Activated CD4-positive, alpha-beta T cell treated with anti-CD3 and anti-CD28 coated beads, Interleukin-2, amount 10 ng/mL, durations not matched to agents 24 days and 14 days (primary cell): Measurements from ENCODE around the gene TLDC2. TPM values are rescaled to one million over a fixed set of nuclear protein-coding genes. Genes with fewer than 3 reads are reported as not detected.
"Not testable (repeated sequence)": the region's sequence is repeated elsewhere in the genome, so short reads cannot be mapped to it uniquely, and the experiment has no call there.

Experiments used
- DNase-seq: peaks from one replicate; pipeline ENCODE4 v3.0.0; 2022
- H3K27ac Mint-ChIP-seq: one replicate; pipeline ENCODE4 v1.8.0; 2022; ENCODE audit warnings: mild to moderate bottlenecking, mixed read lengths
- H3K27me3 Mint-ChIP-seq: one replicate; pipeline ENCODE4 v1.8.0; 2022; ENCODE audit warnings: mixed read lengths
- H3K36me3 Mint-ChIP-seq: one replicate; pipeline ENCODE4 v1.8.0; 2022; ENCODE audit warnings: low read depth, mild to moderate bottlenecking, mixed read lengths
- H3K4me1 Mint-ChIP-seq: one replicate; pipeline ENCODE4 v1.8.0; 2021; ENCODE audit warnings: mixed read lengths
- H3K4me3 Mint-ChIP-seq: one replicate; pipeline ENCODE4 v1.8.0; 2022; ENCODE audit warnings: mild to moderate bottlenecking, moderate library complexity, mixed read lengths
- H3K9me3 Mint-ChIP-seq: one replicate; pipeline ENCODE4 v1.8.0; 2021; ENCODE audit warnings: mixed read lengths
- intact Hi-C: fragments of 100-400 bp; cut with micrococcal nuclease; formaldehyde crosslinking; loops from one replicate; pipeline ENCODE4 v1.15.1; 2023
- total RNA-seq: library from RNA; stranded (reverse); gene quantifications from 2 replicates; pipeline ENCODE4 v1.2.3, GENCODE V29; 2022

Gene TLDC2
- total RNA-seq, 1 donor from 2014 or later: not detected

- intact Hi-C loops: no loop called here
- Mint-ChIP-seq H3K27ac (peak overlapping the region; percentile 61), H3K4me1 (peaks cover 6% of the 10 kb centered on the region), H3K36me3 (peaks cover 34% of the 10 kb centered on the region), H3K9me3 (no peaks in the 10 kb centered on the region), H3K4me3 (no peak overlapping the region), H3K27me3 (no peaks in the 10 kb centered on the region)
- no peak for DNase-seq
These were observed 44.4 kb downstream of the TLDC2 start for GRCh38 chr20:36920334-36920730.

- H3K27ac Mint-ChIP-seq: peak overlapping the region; percentile 79
- no peaks in the 10 kb centered on the region for H3K9me3 Mint-ChIP-seq
- H3K27me3 Mint-ChIP-seq: no peaks in the 10 kb centered on the region
- peaks cover 56% of the 10 kb centered on the region for H3K36me3 Mint-ChIP-seq
- H3K4me3 Mint-ChIP-seq: no peak overlapping the region
- intact Hi-C loops: no loop called here
- no peak for DNase-seq
- peaks cover 15% of the 10 kb centered on the region for H3K4me1 Mint-ChIP-seq
These were observed 48.5 kb downstream of the TLDC2 start for GRCh38 chr20:36924167-36925045.

GRCh38 chr20:36925234-36925633 is 49.3 kb downstream of the TLDC2 start:
- peaks cover 59% of the 10 kb centered on the region for H3K36me3 Mint-ChIP-seq
- H3K27me3 Mint-ChIP-seq: no peaks in the 10 kb centered on the region
- peak overlapping the region; percentile 45 for H3K27ac Mint-ChIP-seq
- no peaks in the 10 kb centered on the region for H3K9me3 Mint-ChIP-seq
- DNase-seq: no peak
- no peak overlapping the region for H3K4me3 Mint-ChIP-seq
- intact Hi-C loops: no loop called here
- peaks cover 17% of the 10 kb centered on the region for H3K4me1 Mint-ChIP-seq

- H3K36me3 Mint-ChIP-seq: peaks cover 68% of the 10 kb centered on the region
- H3K4me3 Mint-ChIP-seq: no peak overlapping the region
- H3K27me3 Mint-ChIP-seq: no peaks in the 10 kb centered on the region
- H3K27ac Mint-ChIP-seq: no peak overlapping the region
- no peak for DNase-seq
- H3K4me1 Mint-ChIP-seq: peaks cover 29% of the 10 kb centered on the region
- intact Hi-C loops: no loop called here
- no peaks in the 10 kb centered on the region for H3K9me3 Mint-ChIP-seq
These were observed 50.8 kb downstream of the TLDC2 start for GRCh38 chr20:36926653-36927200.

GRCh38 chr20:36927704-36928103 is 51.8 kb downstream of the TLDC2 start:
- H3K4me3 Mint-ChIP-seq: no peak overlapping the region
- DNase-seq: no peak
- no peaks in the 10 kb centered on the region for H3K27me3 Mint-ChIP-seq
- no peaks in the 10 kb centered on the region for H3K9me3 Mint-ChIP-seq
- no peak overlapping the region for H3K27ac Mint-ChIP-seq
- H3K36me3 Mint-ChIP-seq: peaks cover 74% of the 10 kb centered on the region
- H3K4me1 Mint-ChIP-seq: peaks cover 34% of the 10 kb centered on the region
- intact Hi-C loops: no loop called here

- Mint-ChIP-seq H3K36me3 (peaks cover 75% of the 10 kb centered on the region), H3K9me3 (no peaks in the 10 kb centered on the region), H3K27me3 (no peaks in the 10 kb centered on the region), H3K27ac (peak overlapping the region; percentile 48), H3K4me1 (peaks cover 37% of the 10 kb centered on the region), H3K4me3 (no peak overlapping the region)
- intact Hi-C loops: no loop called here
- no peak for DNase-seq
These were observed 53.4 kb downstream of the TLDC2 start for GRCh38 chr20:36929290-36929689.

GRCh38 chr20:36929691-36930090 is 53.8 kb downstream of the TLDC2 start:
- intact Hi-C loops: no loop called here
- peaks cover 33% of the 10 kb centered on the region for H3K4me1 Mint-ChIP-seq
- peak overlapping the region; percentile 20 for H3K27ac Mint-ChIP-seq
- peaks cover 73% of the 10 kb centered on the region for H3K36me3 Mint-ChIP-seq
- H3K27me3 Mint-ChIP-seq: no peaks in the 10 kb centered on the region
- no peak for DNase-seq
- no peak overlapping the region for H3K4me3 Mint-ChIP-seq
- no peaks in the 10 kb centered on the region for H3K9me3 Mint-ChIP-seq

- Mint-ChIP-seq H3K4me1 (peaks cover 31% of the 10 kb centered on the region), H3K36me3 (peaks cover 70% of the 10 kb centered on the region), H3K27ac (peak overlapping the region; percentile 72)
- H3K9me3 Mint-ChIP-seq, intact Hi-C loops, DNase-seq, H3K4me3 Mint-ChIP-seq, H3K27me3 Mint-ChIP-seq: not testable (repeated sequence)
These were observed 56.1 kb downstream of the TLDC2 start for GRCh38 chr20:36932067-36932466.

GRCh38 chr20:36932476-36933426 is 56.8 kb downstream of the TLDC2 start:
- no peaks in the 10 kb centered on the region for H3K9me3 Mint-ChIP-seq
- H3K36me3 Mint-ChIP-seq: peaks cover 72% of the 10 kb centered on the region
- H3K4me3 Mint-ChIP-seq: no peak overlapping the region
- H3K4me1 Mint-ChIP-seq: peaks cover 35% of the 10 kb centered on the region
- no peak for DNase-seq
- H3K27me3 Mint-ChIP-seq: no peaks in the 10 kb centered on the region
- H3K27ac Mint-ChIP-seq: peak overlapping the region; percentile 72
- intact Hi-C loops: no loop called here

- H3K4me3 Mint-ChIP-seq, H3K27me3 Mint-ChIP-seq, H3K9me3 Mint-ChIP-seq, H3K27ac Mint-ChIP-seq, DNase-seq, intact Hi-C loops: not testable (repeated sequence)
- peaks cover 68% of the 10 kb centered on the region for H3K36me3 Mint-ChIP-seq
- peaks cover 35% of the 10 kb centered on the region for H3K4me1 Mint-ChIP-seq
These were observed 57.6 kb downstream of the TLDC2 start for GRCh38 chr20:36933571-36933970.

- intact Hi-C loops: no loop called here
- peaks cover 34% of the 10 kb centered on the region for H3K4me1 Mint-ChIP-seq
- H3K9me3 Mint-ChIP-seq: no peaks in the 10 kb centered on the region
- no peaks in the 10 kb centered on the region for H3K27me3 Mint-ChIP-seq
- peak overlapping the region; percentile 77 for H3K27ac Mint-ChIP-seq
- no peak for DNase-seq
- H3K36me3 Mint-ChIP-seq: peaks cover 62% of the 10 kb centered on the region
- H3K4me3 Mint-ChIP-seq: no peak overlapping the region
These were observed 60.4 kb downstream of the TLDC2 start for GRCh38 chr20:36936341-36936740.

- H3K27me3 Mint-ChIP-seq, intact Hi-C loops, H3K9me3 Mint-ChIP-seq, H3K4me3 Mint-ChIP-seq, DNase-seq: not testable (repeated sequence)
- H3K4me1 Mint-ChIP-seq: peaks cover 36% of the 10 kb centered on the region
- H3K27ac Mint-ChIP-seq: peak overlapping the region; percentile 77
- H3K36me3 Mint-ChIP-seq: peaks cover 62% of the 10 kb centered on the region
These were observed 60.9 kb downstream of the TLDC2 start for GRCh38 chr20:36936761-36937401.

GRCh38 chr20:36937402-36937770 is 61.4 kb downstream of the TLDC2 start:
- Mint-ChIP-seq H3K27me3 (no peaks in the 10 kb centered on the region), H3K4me1 (peaks cover 35% of the 10 kb centered on the region), H3K4me3 (no peak overlapping the region), H3K36me3 (peaks cover 59% of the 10 kb centered on the region), H3K9me3 (no peaks in the 10 kb centered on the region), H3K27ac (peak overlapping the region; percentile 77)
- DNase-seq: no peak
- intact Hi-C loops: no loop called here
